C1 segment of cervical spinal cord (tissue), 14 donors: ENCODE results near the gene MINDY4.

ENCODE experiments used
- DNase-seq, 14 donors: peaks; one replicate each; lab custom pipeline; 2025; lab: John Stamatoyannopoulos, UW

Gene MINDY4

DNA sequence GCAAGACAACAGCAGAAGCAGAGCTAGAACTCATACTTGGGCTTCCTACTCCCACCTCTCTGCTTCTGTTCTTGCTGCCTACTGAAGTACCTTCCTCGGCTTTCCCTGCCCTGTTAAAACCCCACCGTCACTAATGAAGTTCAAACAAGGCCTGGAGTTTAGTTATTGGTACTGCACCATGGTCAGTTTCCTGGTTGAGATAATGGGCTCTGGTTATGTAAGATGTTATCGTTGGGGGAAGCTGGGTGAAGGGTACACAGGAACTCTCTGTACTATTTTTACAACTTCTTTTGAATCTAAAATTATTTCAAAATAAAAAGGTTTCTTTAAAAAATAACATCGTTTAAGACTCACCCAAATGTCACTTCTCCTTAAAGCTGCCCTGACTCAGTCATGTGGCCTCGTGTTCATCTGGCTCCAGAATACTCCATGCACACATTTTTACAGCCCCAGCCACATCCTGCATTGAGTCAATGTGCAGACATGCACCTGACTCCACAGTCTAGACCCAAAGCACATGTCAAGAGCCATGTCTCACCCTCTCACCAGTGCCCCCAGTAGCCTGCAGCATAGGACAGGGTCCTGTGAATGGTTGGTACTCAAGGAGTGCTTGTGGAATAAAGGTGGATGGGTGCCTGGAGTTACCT lies 103.6 kb downstream of the MINDY4 start:
- no peak for DNase-seq

GRCh38 chr7:30877015-30877769 lies 106.0 kb downstream of the MINDY4 start:
- DNase-seq: no peak

DNA sequence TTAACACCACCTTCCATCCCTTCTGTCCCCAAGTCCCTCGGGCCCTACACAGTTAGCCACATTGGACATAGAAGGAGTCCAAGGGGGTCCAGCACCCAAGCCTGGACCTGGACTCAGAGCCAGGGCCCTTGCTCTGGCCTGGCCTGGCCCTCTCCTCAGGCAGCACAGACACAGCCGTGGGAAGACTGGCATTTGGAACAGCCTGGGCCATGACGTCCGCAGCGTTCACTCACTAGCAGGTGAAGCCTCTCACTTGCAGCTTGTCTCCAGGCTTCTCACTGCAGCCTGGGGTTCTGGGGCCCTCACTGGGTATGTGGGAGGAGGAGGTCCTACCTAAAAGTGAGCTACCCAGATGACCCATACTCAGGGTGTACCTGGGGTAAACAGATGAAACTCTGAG lies 106.8 kb downstream of the MINDY4 start:
- DNase-seq: no peak

DNA sequence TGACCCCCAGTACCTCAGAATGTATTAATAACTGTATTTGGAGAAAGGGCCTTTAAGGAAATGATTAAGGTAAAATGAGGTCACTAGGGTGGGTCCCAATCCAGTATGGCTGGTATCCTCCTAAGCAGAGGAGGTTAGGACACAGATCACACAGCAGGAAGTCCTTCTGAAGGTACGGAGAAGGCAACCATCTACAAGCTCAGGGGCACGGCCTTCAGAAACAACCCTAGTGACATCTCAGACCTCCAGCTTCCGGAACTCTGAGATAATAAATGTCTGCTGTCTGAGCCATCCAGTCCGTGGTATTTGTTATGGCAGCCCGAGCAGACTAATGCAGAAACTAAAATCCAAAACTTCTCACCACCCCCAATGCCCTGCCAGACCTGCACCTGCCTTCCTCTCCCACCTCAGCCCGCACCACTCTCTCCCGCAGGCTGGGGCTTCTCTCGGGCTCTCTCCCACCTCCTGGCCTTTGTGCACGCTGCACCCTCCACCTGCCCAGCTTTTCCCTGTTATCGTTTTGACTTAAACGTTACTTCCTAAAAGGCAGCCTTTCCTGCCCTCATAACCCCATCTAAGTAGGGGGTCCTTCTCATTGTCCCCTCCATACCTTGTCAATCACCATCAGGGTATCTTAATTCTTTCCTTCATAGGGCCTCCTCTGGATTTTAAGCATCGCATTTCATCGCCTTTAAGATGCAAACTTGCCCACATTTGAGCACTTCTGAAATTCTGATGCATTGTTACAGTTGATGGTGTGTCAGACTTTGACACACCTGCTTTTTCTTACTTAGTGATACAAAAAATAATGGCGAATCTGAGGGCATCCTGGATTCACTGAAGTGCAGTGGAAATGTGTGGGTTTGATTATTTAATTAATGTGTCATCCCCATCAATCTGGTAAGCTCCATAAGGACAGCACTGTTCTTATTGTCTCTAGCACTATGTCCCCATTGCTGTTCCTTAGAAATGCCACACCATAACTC lies 108.2 kb downstream of the MINDY4 start:
- no peak for DNase-seq

- peak in 1 of 14 donors; percentile 11 for DNase-seq
Measured at GRCh38 chr7:30880125-30880720, 109.0 kb downstream of the MINDY4 start.

GRCh38 chr7:30880941-30881340 lies 109.7 kb downstream of the MINDY4 start:
- no peak for DNase-seq

DNA sequence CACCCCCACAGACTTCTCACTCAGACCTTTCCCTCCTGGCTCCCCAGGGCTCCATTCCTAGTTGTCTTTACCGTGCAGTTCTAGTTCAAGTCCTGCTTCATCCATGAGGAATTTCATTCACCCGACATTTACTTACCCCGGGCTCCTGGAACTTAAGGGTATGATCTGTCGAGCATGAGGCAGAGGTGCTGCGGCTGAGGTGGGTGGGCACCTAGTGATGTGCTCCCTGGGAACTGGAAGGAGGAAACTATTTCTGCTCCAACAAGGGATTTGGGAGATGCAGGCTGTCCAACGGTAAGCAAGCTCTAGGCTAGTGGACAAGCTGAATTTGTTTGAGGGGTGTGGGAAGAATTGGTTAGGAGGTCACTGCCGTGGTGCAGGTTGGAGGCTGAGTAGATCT lies 110.2 kb downstream of the MINDY4 start:
- no peak for DNase-seq

DNA sequence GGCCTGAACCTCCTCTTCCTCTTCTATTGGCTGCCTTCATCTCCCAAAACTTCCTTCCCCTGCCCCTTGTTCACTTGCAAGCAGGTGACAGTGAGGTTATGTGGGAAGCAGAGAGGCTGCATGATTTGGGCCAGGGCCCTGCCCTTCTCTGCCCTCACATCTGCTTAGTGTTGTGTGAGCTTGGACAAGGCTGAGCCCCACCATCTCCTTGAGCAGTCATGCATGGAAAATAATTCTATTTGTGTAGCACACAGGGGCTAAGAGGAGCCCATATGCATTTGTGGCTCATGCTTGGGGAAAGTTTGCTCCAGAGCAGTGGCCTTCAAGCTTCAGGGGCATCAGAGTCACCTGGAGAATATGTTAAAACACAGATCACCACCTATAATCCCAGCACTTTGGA lies 113.7 kb downstream of the MINDY4 start:
- DNase-seq: no peak

DNA sequence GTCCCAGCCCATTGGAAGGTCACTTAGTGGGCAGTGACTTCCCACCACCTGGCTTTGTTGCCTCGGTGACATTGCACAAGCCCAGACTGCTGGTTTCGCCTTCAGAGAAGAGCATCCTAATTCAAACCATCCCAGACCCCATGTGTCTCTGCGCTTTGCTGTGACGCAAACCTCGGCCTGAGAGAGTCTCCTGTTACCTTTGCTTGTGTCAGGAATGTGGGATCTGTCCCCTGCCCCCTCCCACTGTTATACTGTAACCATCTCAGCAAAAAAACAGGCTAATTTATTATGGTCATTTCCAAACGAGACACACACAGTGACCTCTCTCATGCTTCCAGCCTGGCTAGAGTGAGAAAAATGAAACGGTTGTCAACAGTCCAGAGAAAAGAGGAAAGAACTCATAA lies 115.4 kb downstream of the MINDY4 start:
- DNase-seq: no peak

- no peak for DNase-seq
Measured at GRCh38 chr7:30887464-30887872, 116.3 kb downstream of the MINDY4 start.

GRCh38 chr7:30888747-30889146 lies 117.5 kb downstream of the MINDY4 start:
- DNase-seq: peak in 1 of 14 donors; percentile 24

- DNase-seq: no peak
Measured at GRCh38 chr7:30890226-30890625, 119.0 kb downstream of the MINDY4 start.

GRCh38 chr7:30893357-30893756 lies 122.1 kb downstream of the MINDY4 start:
- peak in 3 of 14 donors; percentile 23 to 66 (median 51) for DNase-seq

- DNase-seq: peak in 1 of 14 donors; percentile 50
Measured at GRCh38 chr7:30894009-30894408, 122.8 kb downstream of the MINDY4 start.

DNA sequence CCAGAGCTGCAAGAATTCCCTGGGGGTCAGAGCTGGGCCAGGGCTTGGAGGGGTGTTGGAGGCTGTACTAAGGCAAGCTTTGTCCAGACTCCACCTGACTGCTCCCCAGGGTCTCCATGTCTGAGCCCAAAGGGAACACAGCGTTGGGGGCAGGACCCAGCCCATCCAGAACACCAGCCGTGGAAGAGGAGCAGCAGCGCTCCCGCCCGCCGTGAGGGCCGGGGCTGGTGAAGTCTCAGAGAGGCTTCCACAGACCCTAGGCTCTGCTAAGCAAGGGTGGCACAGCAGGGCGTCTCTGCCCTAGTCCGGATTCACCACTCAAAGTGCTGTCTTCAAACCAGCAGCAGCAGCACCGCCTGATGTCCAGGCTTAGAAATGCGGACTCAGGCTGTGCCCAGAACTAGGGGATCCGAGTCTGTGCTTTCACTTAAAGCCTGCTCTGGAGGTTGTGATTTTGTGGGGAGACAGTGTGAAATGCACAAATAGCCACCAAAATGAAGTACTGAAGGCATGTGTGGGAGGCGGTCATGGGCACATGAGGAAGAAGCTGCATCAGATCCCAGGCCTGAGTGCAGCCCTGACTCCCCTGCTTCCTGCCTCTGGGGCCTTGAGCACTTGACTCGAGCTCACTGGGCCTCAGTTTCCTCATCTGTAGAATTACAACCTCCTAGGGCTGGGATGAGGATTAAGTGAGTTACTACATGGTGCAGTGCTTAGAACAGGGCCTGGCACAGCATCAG lies 123.8 kb downstream of the MINDY4 start:
- no peak for DNase-seq

GRCh38 chr7:30896036-30896435 lies 124.8 kb downstream of the MINDY4 start:
- DNase-seq: no peak

- DNase-seq: no peak
Measured at GRCh38 chr7:30896783-30897637, 125.8 kb downstream of the MINDY4 start.

DNA sequence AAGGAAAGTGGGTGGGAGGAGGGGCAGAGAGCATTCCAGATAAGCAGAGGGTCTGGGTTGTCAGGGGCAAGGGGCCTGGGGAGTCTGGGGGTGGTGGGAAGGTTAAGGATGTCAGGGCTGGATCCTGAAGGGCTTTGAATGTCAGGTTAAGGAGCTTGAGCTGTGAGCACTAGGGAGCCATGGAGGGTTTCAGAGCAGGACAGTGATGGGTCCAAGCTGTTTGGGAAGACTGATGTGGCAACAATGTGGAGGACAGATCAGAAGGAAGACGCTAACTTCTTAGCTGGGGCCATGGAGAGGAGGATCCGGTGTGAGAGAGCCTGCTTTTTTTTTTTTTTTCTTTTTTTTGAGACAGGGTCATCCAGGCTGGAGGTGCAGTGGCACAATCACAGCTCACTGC lies 126.6 kb downstream of the MINDY4 start:
- DNase-seq: no peak

- peak in 2 of 14 donors; percentile 16 to 45 for DNase-seq
Measured at GRCh38 chr7:30898411-30898810, 127.2 kb downstream of the MINDY4 start.

DNA sequence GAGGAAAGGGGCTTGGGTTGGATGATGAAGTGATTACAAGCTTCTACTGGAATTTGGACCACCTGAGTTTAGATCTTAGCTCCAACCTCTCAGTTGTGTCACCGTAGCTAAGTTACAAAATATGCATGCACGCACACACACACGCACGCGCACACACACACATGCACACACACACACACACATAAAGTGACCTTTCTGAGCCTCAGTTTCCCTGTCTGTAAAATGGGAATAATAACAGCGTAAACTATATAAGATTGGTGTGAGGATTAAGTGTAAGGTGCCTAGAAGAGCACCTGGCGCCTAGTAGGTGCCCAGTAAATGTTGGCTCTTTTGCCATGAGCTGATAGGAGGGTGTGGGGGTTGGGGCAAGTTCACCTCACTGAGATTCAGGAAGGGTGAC lies 127.8 kb downstream of the MINDY4 start:
- no peak for DNase-seq
